HG03432 (cell line): ENCODE measurements around the gene CBFB.

ENCODE experiments used
- ATAC-seq: cut with Tn5 transposase; IDR thresholded peaks from one replicate; pipeline ENCODE4 v1.9.1; 2021; ENCODE audit warnings: mild to moderate bottlenecking, moderate library complexity; ENCODE audit not compliant: unreplicated experiment

The CBFB gene

DNA sequence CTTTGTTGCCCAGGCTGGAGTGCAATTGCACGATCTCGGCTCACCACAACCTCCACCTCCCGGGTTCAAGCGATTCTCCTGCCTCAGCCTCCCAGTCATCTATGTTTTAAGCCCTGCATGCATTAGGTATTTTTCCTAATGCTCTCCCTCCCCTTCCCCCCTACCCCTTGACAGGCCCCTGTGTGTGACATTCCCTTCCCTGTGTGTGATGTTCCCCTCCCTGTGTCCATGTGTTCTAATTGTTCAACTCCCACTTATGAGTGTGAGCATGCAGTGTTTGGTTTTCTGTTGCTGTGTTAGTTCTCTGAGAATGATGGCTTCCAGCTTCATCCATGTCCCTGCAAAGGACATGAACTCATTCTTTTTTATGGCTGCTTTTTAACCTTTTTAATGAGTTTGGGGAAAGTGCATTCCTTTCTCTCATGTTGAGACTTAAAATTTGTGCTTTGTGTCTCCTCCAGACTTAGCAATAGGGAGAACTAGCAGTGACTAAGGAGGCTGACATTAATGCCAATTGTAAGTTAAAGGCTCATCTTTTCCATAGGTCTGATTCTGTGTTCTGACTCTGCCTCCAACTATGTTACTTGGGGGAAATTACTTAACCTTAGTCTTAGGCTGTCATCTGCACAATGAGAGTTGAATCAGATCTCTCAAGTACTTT, 63.1 kb downstream of the CBFB start:
- ATAC-seq, result no peak

DNA sequence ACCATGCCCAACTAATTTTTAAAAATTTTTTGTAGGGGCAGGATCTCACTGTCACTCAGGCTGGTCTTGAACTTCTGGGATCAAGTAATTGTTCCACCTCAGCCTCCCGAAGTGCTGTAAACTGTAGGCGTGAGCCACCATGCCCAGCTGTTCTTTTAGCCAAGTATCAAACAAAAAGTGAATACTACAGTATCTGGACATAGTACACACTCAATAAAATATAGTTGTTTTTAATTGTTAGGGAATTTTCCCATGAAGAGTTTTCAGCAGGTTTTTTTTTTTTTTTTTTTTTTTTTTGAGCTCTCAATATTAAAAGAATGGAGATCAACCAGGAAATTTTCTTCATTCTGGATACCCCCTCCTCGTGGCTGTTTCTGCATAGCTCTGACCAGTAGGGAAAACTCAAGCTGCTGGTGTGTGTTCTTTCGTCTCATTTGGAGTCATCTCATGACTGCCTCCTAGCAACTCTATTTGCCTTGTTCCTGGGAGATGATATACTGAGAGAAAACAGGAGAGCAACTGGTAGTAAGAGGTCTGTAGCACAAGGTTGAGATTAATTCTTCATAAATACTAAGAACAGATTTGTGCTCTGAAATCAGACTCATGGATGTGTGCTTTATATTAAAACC, 64.3 kb downstream of the CBFB start:
- no peak for ATAC-seq

DNA sequence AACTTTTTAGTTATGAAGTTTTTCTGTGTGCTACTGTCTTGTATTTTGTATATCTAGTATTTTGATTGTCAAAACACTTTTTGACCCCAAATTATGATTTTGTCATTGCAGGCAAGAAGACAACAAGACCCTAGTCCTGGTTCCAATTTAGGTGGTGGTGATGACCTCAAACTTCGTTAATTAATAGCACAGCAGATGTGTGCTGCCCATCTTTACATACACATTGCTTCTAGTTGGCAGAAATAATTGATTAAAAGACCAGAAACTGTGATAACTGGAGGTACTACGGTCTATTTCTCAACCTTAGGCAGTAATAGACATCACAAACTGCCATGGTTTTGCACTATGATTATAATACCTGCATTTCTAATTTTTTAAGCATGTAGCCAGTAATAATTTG, 69.7 kb downstream of the CBFB start:
- ATAC-seq, result no peak

DNA sequence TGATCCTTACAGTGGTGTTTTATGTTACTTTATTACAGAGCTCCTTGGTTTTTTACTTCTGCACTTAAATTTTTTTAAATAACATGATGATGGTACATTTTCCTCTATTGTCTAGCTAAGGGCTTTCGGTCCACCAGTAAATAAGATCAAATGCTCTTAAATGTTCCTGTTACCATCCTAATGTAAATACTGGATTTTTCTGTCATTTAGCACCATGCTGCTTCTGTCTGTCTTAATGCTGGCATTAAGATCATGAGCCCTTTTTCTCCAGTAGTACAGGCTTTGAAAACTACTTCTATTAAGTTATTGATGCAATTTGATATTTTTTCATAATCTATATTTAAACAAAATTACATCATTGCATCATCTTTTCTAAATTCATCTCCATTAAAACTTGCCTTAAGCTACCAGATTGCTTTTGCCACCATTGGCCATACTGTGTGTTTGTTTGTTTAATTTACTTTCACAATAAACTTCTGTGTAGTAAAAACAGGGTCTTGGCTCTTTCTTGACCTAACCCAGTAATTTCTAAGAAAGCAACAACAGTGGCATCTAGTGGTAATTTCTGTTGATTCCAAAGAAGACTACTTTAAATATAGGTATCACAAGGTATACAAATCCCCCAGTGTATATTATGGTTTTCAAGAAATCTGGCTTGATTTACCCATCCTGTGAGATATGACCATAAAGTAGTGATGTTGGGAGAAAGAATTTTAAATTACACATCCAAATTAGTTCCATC, 71.8 kb downstream of the CBFB start:
- no peak for ATAC-seq

DNA sequence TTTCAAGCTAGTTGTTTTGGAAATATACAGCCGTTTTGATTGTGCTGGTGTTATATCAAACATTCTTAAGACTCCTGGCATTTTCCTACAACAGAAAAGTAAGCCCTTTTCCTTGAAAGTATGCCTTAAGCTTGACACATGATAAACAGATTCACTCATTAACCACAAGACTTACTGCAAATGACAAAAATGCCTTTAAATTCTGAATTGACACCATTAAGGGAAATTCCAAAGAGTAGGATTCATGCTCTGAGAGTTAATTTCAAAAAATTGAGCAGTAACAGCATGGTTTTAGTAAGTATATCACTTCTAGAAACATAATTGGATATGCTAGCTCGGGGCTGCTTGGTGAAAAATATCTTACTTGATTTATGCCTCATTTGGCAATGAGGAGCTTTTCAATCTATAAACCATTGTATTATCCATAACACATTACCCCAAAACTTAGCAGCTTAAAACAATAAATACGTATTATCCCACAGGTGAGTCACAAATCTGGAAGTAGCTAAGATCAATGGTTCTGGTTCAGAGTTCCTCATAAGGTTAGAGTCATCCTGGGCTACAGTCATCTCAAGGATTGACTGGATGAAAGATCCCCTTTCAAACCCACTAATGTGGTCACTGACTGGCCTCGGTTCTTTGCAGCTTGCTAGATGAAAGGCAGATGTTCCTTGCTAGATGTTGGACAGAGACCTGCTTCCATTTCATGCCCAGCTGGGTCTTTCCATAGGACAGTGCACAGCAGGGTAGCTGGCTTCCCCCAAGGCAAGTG, 72.5 kb downstream of the CBFB start:
- no peak for ATAC-seq

DNA sequence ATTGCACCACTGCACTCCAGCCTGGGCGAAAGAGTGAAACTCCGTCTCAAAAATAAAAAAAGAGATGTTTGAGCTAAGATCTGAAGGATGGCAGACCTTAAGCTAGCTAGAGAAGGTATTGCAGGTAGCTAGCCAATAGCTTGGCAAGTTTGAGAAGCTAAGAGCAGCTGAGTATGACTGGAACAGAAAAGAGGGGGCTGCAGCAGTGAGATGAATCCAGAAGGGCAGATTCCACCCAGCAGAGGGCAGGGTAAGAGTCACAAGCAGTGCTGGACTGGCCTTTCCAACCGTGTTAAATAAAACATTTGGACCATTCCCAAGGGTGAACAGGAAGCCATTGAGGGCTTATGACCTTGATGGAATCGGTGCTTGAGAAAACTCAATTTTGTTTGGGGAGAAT, 75.1 kb downstream of the CBFB start:
- ATAC-seq, result no peak

- no peak for ATAC-seq
These were observed 75.9 kb downstream of the CBFB start for GRCh38 chr16:67104845-67105244.

DNA sequence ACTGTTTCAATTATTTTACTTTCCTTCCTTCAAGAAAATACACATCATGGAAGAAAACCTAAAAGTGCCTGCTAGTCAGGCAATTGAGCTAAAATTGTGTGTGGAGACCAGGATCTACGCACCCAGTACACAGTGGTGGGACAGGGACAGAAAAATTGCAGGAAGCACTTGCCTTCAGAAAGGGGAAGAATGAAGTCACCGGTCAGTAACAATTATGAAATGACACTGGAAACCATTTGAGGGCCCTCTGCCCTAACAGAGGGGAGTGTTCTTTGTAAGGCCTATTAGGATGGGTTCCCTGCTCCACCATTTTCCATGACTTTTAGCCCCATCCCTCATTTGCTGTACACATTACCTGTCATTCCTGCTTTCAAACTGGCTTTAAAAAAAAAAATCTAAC, 76.3 kb downstream of the CBFB start:
- ATAC-seq, result no peak

DNA sequence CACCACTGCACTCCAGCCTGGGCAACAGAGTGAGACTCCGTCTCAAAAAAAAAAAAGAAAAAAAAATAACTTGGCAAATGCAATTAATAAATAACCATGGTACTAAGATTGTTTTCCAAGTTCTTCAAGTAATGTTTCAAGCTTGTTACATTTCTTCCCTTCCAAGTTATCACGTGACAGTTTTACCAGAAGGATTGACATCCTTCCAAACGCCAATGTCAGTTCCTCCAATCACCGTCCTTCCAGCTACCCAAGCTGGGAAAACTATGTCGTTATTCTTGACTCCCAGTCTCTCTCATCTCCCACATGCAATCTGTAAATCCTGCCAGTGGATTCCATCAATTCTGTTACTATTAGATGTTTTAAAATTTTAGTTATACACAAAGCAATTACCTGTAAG, 76.9 kb downstream of the CBFB start:
- no peak for ATAC-seq

- ATAC-seq, result no peak
These were observed 79.5 kb downstream of the CBFB start for GRCh38 chr16:67108489-67108888.

- ATAC-seq, result no peak
These were observed 80.0 kb downstream of the CBFB start for GRCh38 chr16:67108931-67109406.

- ATAC-seq, result peak; percentile 87
These were observed 80.6 kb downstream of the CBFB start, which contains the start of gene PHAF1 for GRCh38 chr16:67109407-67110135. Gene PHAF1, plus strand, starts transcription at chr16:67109941. Its CDS starts 235 bp downstream, at chr16:67110176.

DNA sequence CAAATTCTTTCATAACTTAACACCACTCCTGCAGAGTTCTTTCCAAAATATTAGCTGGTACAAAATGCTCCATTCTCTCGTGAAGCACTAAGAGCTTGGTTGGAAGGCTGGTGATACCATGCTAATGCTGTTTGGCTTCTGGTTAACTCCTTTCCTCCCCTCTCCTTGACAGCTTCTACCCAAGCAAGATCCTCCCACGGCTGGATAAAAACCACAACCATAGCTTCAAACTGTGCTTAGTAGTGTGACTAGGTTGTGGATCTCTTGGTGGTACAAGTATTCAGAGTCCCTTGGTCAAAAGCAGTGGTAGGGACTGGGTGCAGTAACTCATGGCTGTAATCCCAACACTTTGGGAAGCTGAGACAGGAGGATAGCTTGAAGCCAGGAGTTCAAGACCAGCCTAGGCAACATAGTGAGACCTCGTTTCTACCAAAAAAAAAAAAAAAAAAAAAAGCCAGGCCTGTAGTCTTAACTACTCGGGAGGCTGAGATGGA, 83.0 kb downstream of the CBFB start:
- no peak for ATAC-seq

DNA sequence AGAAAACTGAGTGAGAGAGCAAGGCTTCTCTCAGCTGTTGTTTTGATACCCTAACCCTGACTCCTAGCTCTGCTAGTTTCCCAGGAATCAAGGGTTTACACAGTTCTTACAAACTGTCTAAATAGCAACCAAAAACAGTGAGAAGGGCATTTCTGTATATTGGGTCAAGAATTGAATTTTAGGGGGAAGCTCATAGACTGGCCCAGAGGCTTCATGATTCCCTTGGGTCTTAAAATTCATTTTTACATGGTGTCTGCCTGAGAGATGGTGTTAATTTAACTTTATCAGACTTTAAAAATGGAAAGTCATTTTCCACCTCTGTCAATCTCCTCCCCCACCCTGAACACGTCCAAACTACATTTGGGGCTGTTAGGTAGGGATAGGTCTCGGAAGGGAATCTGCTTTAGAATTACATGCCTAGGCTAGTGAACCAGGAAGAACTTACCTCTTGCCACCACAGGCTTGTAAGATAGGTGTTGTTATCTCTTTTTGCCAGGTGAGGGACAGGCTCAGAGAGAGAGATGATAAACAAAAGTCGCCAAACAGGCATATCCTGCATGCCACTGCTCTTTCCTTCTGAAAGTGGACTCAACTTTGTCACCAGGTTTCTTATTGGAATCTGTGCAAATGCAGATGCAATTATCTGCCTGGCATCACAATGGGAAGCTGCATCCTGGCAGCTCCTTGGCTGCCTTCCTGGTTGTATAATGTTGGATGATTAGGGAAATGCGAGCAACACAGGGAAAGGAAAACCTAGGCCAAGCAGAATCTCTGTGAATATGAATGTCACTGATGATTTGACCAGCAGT, 83.8 kb downstream of the CBFB start:
- no peak for ATAC-seq

- ATAC-seq, result no peak
These were observed 85.8 kb downstream of the CBFB start for GRCh38 chr16:67114793-67115192.

- no peak for ATAC-seq
These were observed 86.7 kb downstream of the CBFB start for GRCh38 chr16:67115639-67116038.

GRCh38 chr16:67116388-67117311, 87.7 kb downstream of the CBFB start:
- no peak for ATAC-seq

DNA sequence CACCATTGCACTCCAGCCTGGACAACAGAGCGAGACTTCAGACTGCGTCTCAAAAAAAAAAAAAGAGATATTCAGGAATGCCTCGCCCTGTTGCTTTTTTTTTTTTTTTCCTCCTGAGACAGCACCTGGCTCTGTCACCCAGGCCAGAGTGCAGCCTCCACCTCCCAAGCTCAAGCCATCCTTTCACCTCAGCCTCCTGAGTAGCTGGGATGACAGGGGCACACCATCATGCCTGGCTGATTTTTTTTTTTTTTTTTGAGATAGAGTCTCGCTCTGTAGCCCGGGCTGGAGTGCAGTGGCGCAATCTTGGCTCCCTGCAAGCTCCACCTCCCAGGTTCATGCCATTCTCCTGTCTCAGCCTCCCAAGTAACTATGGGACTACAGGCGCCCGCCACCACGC, 88.8 kb downstream of the CBFB start:
- no peak for ATAC-seq
